A549 (cell line): ENCODE data around the gene RGS6. TPM values are rescaled to one million over a fixed set of nuclear protein-coding genes. Genes with fewer than 3 reads are reported as not detected.

Experiments
- ATAC-seq, 2 experiments: fragments of 200-7000 bp in 1 of 2; fragments of >200 bp in 1 of 2; cut with Nextera tagmentation in 1 of 2; cut with Tn5 transposase in 1 of 2; 3 replicates each; pipeline versions ENCODE4 v1.8.0 to v1.9.1; 2018 to 2020; ENCODE audit warnings: mild to moderate bottlenecking in 1 of 2, moderate library complexity in 1 of 2
- CTCF ChIA-PET: fragments of 300-600 bp; sonication (Branson Sonifier 250); formaldehyde crosslinking; extraction: SDS; loops from one replicate; lab custom pipeline; 2021; ENCODE audit warnings: antibody characterized with exemption, inconsistent platforms; lab: Yijun Ruan, JAX
- POLR2A ChIA-PET: fragments of 350-600 bp; formaldehyde crosslinking; extraction: SDS; loops from one replicate; lab custom pipeline; 2021; ENCODE audit warnings: antibody characterized with exemption, inconsistent platforms; lab: Yijun Ruan, JAX
- DNase-seq, 2 experiments: peaks; one replicate each; pipeline versions ENCODE4 v3.0.0 to v3.0.0-alpha.2; 2011 to 2016; ENCODE audit warnings: low read depth in 1 of 2, low spot score in 1 of 2
- FAIRE-seq: peaks from 2 replicates; lab custom pipeline; 2011; peaks lifted over from hg19 to GRCh38; lab: Jason Lieb, UNC
- H3K27ac ChIP-seq, 2 experiments: fragments of >200 bp; sonication (Bioruptor Twin); formaldehyde crosslinking; 3 replicates each; pipeline ENCODE4 v1.5.1; 2016 to 2017
- H3K4me1 ChIP-seq: fragments of >200 bp; sonication (Bioruptor Twin); formaldehyde crosslinking; 3 replicates; pipeline ENCODE4 v1.6.1; 2016
- H3K4me2 ChIP-seq: fragments of >200 bp; sonication (Bioruptor Twin); formaldehyde crosslinking; 3 replicates; pipeline ENCODE4 v1.6.1; 2016
- H3K4me3 ChIP-seq: fragments of >200 bp; sonication (Bioruptor Twin); formaldehyde crosslinking; 3 replicates; pipeline ENCODE4 v1.5.1; 2016
- H3K9me3 ChIP-seq: fragments of >200 bp; sonication (Bioruptor Twin); formaldehyde crosslinking; 3 replicates; pipeline ENCODE4 v1.6.1; 2016
- BHLHE40 ChIP-seq: IDR thresholded peaks from 2 replicates; pipeline ENCODE4 v1.6.1; 2012; ENCODE audit warnings: low read depth, low read length, inconsistent platforms
- CBX2 ChIP-seq: fragments of 200-600 bp; sonication (generic); IDR thresholded peaks from 2 replicates; pipeline ENCODE4 v1.6.1; 2016; ENCODE audit warnings: low read depth, mild to moderate bottlenecking, borderline replicate concordance
- CEBPB ChIP-seq, 2 experiments: fragments of >200 bp in 1 of 2; sonication (Bioruptor Twin) in 1 of 2; formaldehyde crosslinking in 1 of 2; IDR thresholded peaks; 2 replicates each; pipeline ENCODE4 v1.6.1; 2012 to 2016
- CTCF ChIP-seq: fragments of >200 bp; sonication (Bioruptor Twin); formaldehyde crosslinking; IDR thresholded peaks from 3 replicates; pipeline ENCODE4 v1.5.1; 2016
- EHF ChIP-seq: fragments of 250-450 bp; sonication (Bioruptor Pico); IDR thresholded peaks from 2 replicates; pipeline ENCODE4 v1.5.0; 2020; ENCODE audit warnings: mild to moderate bottlenecking
- EP300 ChIP-seq, 2 experiments: fragments of >200 bp; sonication (Bioruptor Twin); formaldehyde crosslinking; IDR thresholded peaks; 2 replicates in 1 of 2; 3 replicates in 1 of 2; pipeline ENCODE4 v1.6.1; 2016 to 2017
- ESRRA ChIP-seq: fragments of 150-350 bp; IDR thresholded peaks from 2 replicates; pipeline ENCODE4 v1.6.1; 2014; ENCODE audit warnings: mild to moderate bottlenecking, low read length, borderline replicate concordance
- FOSL2 ChIP-seq, 2 experiments: fragments of 450-650 bp in 1 of 2; fragments of >200 bp in 1 of 2; sonication (Bioruptor Twin) in 1 of 2; formaldehyde crosslinking; IDR thresholded peaks; 2 replicates each; pipeline versions ENCODE4 v1.5.0 to v1.6.1; 2016 to 2020; ENCODE audit warnings: mild to moderate bottlenecking in 1 of 2, moderate library complexity in 1 of 2
- HDAC2 ChIP-seq: fragments of 200-600 bp; sonication (generic); IDR thresholded peaks from 2 replicates; pipeline ENCODE4 v1.6.1; 2016
- HEYL ChIP-seq: fragments of 250-450 bp; sonication (Bioruptor Pico); IDR thresholded peaks from 2 replicates; pipeline ENCODE4 v1.8.0; 2021; ENCODE audit warnings: mild to moderate bottlenecking, moderate library complexity
- HMGXB4 ChIP-seq: fragments of 250-450 bp; sonication (Bioruptor Pico); IDR thresholded peaks from 2 replicates; pipeline ENCODE4 v1.5.0; 2021; ENCODE audit warnings: mild to moderate bottlenecking, moderate library complexity, borderline replicate concordance
- HOXB5 ChIP-seq: fragments of 250-450 bp; sonication (Bioruptor Pico); IDR thresholded peaks from 2 replicates; pipeline ENCODE4 v1.5.0; 2020; ENCODE audit warnings: mild to moderate bottlenecking, moderate library complexity
- KDM1A ChIP-seq: fragments of 200-600 bp; sonication (generic); IDR thresholded peaks from 2 replicates; pipeline ENCODE4 v1.6.1; 2016; ENCODE audit warnings: low read depth, mild to moderate bottlenecking
- KDM5A ChIP-seq: fragments of 200-600 bp; sonication (generic); IDR thresholded peaks from 2 replicates; pipeline ENCODE4 v1.6.1; 2016; ENCODE audit warnings: antibody characterized with exemption, mild to moderate bottlenecking
- MAZ ChIP-seq: fragments of 150-350 bp; IDR thresholded peaks from 2 replicates; pipeline ENCODE4 v1.6.1; 2014; ENCODE audit warnings: antibody characterized with exemption, low read depth, low read length, borderline replicate concordance
- MYC ChIP-seq: IDR thresholded peaks from 2 replicates; pipeline ENCODE4 v1.6.1; 2012; ENCODE audit warnings: mild to moderate bottlenecking, inconsistent platforms, low read length, improper control_type of control experiment, borderline replicate concordance
- NFE2L2 ChIP-seq: fragments of 150-350 bp; conservative IDR thresholded peaks from 2 replicates; pipeline ENCODE4 v1.6.1; 2014; ENCODE audit warnings: low read length
- RCOR1 ChIP-seq: fragments of 150-350 bp; IDR thresholded peaks from 2 replicates; pipeline ENCODE4 v1.6.1; 2014; ENCODE audit warnings: antibody characterized with exemption, low read length, low read depth
- REST ChIP-seq: fragments of 200-600 bp; sonication (generic); IDR thresholded peaks from 2 replicates; pipeline ENCODE4 v1.6.1; 2016; ENCODE audit warnings: antibody characterized with exemption, mild to moderate bottlenecking, moderate library complexity
- RFX5 ChIP-seq: fragments of 450-650 bp; IDR thresholded peaks from 2 replicates; pipeline ENCODE4 v1.7.1; 2014; ENCODE audit warnings: antibody characterized with exemption, mild to moderate bottlenecking, moderate library complexity
- SREBF2 ChIP-seq: fragments of 450-650 bp; IDR thresholded peaks from 2 replicates; pipeline ENCODE4 v1.6.1; 2014; ENCODE audit warnings: mild to moderate bottlenecking, moderate library complexity
- ZC3H11A ChIP-seq: fragments of 450-650 bp; IDR thresholded peaks from 2 replicates; pipeline ENCODE4 v1.6.1; 2014; ENCODE audit warnings: antibody characterized with exemption, mild to moderate bottlenecking
- ZFP36 ChIP-seq: fragments of 450-650 bp; IDR thresholded peaks from 2 replicates; pipeline ENCODE4 v1.6.1; 2014; ENCODE audit warnings: borderline replicate concordance; ENCODE audit not compliant: partially characterized antibody
- WGBS: methylation state at CpG from one replicate; pipeline ENCODE4 v1.1.6; 2017; ENCODE audit errors: missing lambda C conversion rate; 5-methylcytosine and 5-hydroxymethylcytosine counted together
- polyA plus RNA-seq, 4 experiments: library from polyadenylated mRNA; depleted of rRNA in 3 of 4; stranded (reverse); fragments of >200 nt; fragmentation: RNase III in 1 of 4; extraction: RNeasy Plus Mini Kit Qiagen cat#74134 plus additional on column Dnase treatment in 1 of 4; gene quantifications; 2 replicates in 3 of 4; 3 replicates in 1 of 4; pipeline ENCODE4 v1.2.3, GENCODE V29; 2011 to 2017
- TF ChIP-seq, protein P1 (sequence below): IDR thresholded peaks from 2 replicates; pipeline ENCODE4 v1.6.1; 2012; ENCODE audit warnings: low read depth, borderline replicate concordance
- TF ChIP-seq, protein P2 (sequence below): fragments of >200 bp; sonication (Bioruptor Twin); formaldehyde crosslinking; IDR thresholded peaks from 2 replicates; pipeline ENCODE4 v1.6.1; 2016

The RGS6 gene
- polyA plus RNA-seq, 2 of the 4 experiments (the other 2 are of a cell fraction), result not detected

GRCh38 chr14:72559202-72559601 is 627.0 kb downstream of the RGS6 start:
- TF ChIP-seq EP300 (IDR thresholded peaks at IDR 0.05) (no peak), KDM1A (no peak), BHLHE40 (no peak), ESRRA (no peak), ZC3H11A (no peak), MAZ (no peak), REST (no peak), MYC (no peak), FOSL2 (IDR thresholded peaks at IDR 0.05) (no peak), FOSL2 (CRISPR knock-in tag; IDR thresholded peaks at IDR 0.05) (no peak), RCOR1 (no peak), CBX2 (no peak), HMGXB4 (no peak), EHF (CRISPR knock-in tag) (no peak)
- WGBS, result 72% methylated on average over 11 of the region's 11 CpGs
- no peaks in the 10 kb centered on the region for H3K4me1 ChIP-seq
- ATAC-seq, result no peak
- CTCF ChIA-PET, result interaction anchor here (0.6 to 1.2 kb wide), 4 partner anchors 42 to 345 kb away, joined by 3 to 5 read pairs (median 4); no protein-coding TSS in a partner anchor
- no peaks in the 10 kb centered on the region for H3K9me3 ChIP-seq
- no peak for FAIRE-seq
- no peak overlapping the region for H3K27ac ChIP-seq
- no peak overlapping the region for H3K4me2 ChIP-seq
- POLR2A ChIA-PET, result no interaction called here
- H3K4me3 ChIP-seq, result no peak overlapping the region
- DNase-seq, result no peak

DNA sequence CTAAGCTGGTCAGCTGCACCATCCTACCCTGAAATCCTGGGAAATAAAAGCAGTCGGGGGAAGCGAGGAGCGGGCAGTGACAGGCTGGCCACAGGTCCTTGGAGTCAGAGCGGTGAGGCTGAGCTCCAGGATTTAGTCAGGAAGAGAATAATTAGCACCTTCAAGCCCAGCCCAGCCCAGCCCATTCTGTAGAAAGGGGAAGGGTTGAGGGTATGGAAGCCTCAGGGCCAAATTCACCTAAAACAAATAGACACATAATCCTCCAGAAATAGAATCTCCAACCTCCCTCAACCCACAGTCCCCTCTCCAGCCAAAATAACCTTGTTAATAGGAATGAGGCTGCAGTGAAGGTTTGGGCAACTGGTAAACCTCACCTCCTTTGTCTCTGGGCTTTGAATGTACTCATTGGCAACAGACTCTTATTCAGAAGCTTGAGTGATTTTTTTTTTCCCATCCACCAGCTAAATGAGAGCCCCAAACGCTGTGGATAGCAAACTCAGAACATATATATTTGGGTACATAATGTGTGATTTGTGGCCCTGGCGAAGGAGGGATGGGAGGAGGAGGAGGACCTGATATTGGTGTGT is 627.5 kb downstream of the RGS6 start:
- Histone ChIP-seq H3K27ac (no peak overlapping the region), H3K4me1 (no peaks in the 10 kb centered on the region), H3K4me3 (no peak overlapping the region), H3K4me2 (no peak overlapping the region), H3K9me3 (no peaks in the 10 kb centered on the region)
- no peak for DNase-seq
- POLR2A ChIA-PET, result no interaction called here
- FAIRE-seq, result no peak
- 67% methylated on average over 6 of the region's 6 CpGs for WGBS
- CTCF ChIA-PET, result interaction anchor here (1.2 to 1.6 kb wide), 2 partner anchors 15 to 43 kb away, joined by 3 to 5 read pairs; no protein-coding TSS in a partner anchor
- no peak for ATAC-seq
- TF ChIP-seq, protein P1, sequence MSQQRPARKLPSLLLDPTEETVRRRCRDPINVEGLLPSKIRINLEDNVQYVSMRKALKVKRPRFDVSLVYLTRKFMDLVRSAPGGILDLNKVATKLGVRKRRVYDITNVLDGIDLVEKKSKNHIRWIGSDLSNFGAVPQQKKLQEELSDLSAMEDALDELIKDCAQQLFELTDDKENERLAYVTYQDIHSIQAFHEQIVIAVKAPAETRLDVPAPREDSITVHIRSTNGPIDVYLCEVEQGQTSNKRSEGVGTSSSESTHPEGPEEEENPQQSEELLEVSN, result no peak
- no peak for TF ChIP-seq RFX5
- no peak for TF ChIP-seq HDAC2
- no peak for TF ChIP-seq ZFP36
- TF ChIP-seq REST, result no peak
- TF ChIP-seq CTCF, result no peak
- TF ChIP-seq HEYL (CRISPR knock-in tag), result no peak
- TF ChIP-seq, protein P2, sequence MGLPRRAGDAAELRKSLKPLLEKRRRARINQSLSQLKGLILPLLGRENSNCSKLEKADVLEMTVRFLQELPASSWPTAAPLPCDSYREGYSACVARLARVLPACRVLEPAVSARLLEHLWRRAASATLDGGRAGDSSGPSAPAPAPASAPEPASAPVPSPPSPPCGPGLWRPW, result no peak
- no peak for TF ChIP-seq KDM5A
- no peak for TF ChIP-seq ESRRA
- TF ChIP-seq NFE2L2, result no peak
- no peak for TF ChIP-seq CBX2
- no peak for TF ChIP-seq RCOR1
- no peak for TF ChIP-seq CEBPB (IDR thresholded peaks at IDR 0.05)
- TF ChIP-seq HOXB5 (CRISPR knock-in tag), result no peak
- TF ChIP-seq SREBF2, result no peak
